ENCODE measurements around the gene GRID2IP.

GRID2IP gene

DNA sequence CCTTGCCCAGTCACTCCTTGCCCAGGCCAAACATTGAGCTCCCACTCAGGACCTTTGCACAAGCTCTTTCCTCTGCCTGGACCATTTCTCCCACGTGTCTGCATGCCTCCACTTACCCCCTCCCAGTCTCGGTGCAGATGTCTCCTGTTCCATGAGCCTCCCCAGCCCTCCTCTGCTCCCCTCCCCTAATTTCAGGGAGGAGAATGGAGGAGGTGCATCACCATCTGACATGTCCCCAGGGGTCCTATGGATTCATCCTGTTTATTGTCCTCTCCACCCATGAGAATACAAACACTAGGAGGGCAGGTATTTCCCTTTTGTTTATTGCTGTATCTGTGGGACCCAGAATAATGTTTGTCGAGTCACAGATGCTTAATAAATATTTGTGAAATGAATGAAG lies 8.6 kb upstream of the GRID2IP start:
- no peak for DNase-seq

DNA sequence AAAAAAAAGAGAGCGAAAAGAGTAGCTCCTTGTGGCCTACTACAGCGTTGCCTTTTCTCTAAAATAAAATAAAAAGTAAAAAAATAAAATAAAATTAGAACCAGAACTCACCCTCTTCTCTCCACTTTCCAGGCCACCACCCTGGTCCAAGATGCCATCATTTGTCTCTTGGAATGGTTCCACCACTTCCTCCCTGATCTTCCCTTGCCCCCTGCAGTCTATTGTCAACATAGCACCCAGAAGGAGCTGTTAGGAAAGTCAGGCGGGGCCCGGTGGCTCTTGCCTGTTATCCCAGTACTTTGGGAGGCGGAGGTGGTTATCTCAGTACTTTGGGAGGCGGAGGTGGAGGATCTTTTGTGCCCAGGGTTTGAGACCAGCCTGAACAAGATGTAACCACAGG lies 7.6 kb upstream of the GRID2IP start:
- peak; percentile 28 for DNase-seq

- no peak for DNase-seq
Measured at GRCh38 chr7:6556196-6556595, 4.9 kb upstream of the GRID2IP start.

GRCh38 chr7:6554848-6555247 lies 3.6 kb upstream of the GRID2IP start:
- no peak for DNase-seq

DNA sequence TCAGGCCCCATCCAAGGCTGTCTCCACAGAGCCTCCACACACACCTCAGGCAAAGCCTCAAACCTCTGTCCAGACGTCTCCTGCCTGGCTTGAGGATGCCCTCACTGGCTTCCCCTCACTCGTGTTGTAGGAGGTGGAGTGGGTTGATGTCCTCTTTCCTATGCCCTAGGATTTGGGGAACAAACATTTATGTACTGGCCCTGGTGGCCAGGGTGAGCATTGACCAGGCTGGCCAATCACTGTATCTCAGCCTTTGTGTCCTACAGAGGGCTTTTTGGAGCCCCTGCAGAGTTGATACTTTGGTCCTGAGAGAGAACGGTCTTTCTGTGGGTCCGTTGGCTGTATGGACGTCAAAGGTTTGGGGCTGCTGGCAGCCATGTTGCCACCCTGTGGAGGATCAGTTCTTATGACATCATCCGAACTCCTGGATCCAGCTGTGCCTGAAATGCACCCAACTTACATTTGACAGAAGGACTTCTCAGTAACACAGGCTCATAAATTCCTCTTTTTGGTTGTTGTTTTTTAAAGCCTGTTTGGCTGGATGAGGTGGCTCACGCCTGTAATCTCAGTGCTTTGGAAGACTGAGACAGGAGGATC lies 2.3 kb upstream of the GRID2IP start:
- no peak for DNase-seq

GRCh38 chr7:6547400-6547799 lies 3.9 kb downstream of the GRID2IP start:
- no peak for DNase-seq

- DNase-seq: no peak
Measured at GRCh38 chr7:6546498-6547251, 4.6 kb downstream of the GRID2IP start.

DNA sequence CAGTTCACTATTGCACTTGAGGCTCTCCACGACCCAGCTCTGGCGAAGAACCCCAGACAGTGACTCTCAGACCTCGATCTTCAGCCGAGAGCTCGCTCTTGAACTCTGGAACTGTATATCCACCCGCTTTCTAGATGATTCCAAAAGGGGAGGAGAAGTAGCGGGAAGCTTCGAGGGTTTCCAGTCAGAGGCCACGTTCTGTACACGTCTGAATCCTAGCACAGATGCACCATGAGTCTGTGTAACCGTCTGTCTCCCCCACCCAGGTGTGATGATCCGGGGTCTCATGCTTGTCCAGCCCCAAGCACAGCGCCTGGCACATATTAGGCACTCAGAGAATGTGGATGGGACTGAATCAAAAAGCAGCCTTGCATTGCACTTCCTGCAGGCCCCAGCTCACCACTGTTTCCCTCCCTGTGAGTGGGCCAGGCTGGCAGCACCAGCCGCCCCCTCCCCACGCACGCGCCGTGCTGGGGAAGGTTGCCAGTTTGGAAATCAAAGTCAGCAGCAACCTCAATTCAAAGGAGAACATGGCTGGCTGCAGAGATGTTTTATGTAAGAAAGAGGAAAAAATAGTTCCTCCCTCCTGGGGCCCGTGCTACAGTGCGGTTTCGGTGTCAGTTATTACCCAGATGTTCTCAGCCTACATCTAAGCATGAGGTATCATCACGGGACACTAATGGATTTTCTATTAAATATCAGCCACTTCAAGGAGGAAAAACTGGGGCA lies 5.7 kb downstream of the GRID2IP start:
- DNase-seq: no peak

DNA sequence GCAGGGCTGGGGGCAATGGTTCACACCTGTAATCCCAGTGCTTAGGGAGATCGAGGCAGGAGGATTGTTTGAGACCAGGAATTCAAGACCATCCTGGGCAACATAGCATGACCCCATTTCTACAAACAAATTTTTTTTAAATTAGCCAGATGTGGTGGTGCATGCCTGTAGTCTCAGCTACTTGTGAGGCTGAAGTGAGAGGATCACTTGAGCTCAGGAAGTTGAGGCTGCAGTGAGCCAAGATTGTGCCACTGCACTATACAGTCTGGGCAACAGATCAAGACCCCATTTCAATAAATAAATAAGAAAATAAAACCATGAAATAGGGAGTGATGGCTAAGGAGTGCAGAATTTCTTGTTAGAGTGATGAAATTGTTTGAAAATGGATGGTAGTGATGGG lies 8.9 kb downstream of the GRID2IP start:
- no peak for DNase-seq

DNA sequence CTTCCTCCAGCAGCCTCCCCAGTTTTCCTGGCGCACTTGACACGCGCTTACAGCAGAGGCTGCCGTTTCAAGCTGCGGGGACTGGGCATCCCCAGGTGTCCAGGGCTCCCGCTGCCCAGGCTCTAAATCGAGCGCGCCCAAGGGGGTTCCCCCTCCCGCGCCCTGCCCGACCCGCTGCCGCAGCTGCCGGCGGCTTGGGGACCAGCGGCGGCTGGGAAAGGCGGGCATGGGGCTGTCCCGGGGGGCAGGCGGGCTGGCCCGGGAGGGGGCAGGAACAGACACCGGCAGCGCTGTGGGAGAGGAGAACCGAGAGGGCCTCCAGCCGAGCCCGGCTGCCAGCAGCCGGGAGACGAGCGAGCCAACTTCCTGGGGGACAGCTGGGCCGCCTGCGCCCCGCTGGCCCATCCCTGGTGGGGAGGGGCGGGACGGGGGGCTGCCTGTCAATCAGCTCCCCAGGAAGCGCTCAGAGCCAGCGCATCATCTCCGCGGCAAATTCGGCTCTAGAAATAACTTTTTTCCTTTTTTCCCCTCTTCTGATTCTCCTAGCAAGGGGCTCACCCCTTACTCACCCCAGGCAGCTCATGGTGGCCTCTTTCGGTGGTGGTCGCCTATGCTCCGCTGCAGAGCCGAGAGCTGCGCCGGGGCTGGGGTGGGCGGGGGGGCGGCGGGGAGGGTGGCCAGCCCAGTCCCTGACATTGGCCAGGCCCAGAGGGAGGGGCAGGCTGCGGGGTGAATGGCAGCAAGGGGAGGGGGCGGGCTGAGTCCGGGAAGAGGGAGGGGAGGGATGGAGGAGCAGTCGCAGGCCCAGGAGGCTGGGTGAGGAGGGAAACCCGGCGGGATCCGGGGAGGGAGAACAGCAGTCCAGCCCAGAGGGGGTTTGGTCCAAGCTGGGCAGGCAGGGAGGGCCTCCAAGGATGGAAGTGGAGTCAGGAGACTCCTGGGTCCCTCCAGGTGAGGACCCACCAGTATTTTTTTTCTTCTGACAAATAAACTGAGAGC lies 14.7 kb downstream of the GRID2IP start:
- no peak for DNase-seq

GRCh38 chr7:6533893-6534495 lies 17.3 kb downstream of the GRID2IP start:
- DNase-seq: peak; percentile 65

DNA sequence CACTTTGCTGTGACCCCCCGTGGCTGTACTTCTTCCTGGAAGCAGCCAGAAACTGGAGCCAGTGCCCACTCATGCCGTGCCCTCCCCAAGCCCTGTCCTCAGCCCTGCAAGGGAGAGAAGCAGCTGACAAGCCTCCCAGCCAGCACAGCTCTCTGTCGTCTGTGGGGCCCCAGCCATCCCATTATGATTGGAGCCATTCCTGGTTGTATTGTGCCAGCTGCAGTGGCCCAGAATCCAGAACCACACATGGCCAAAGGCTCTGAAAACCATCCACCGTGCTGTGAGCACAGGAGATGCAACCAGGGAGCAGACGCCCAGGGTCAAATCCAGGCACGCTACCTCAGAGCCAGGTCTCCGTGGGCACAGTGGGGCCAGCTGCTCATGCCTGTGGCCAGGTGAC lies 18.7 kb downstream of the GRID2IP start:
- no peak for DNase-seq

GRCh38 chr7:6531492-6532279 lies 19.6 kb downstream of the GRID2IP start:
- DNase-seq: no peak

- DNase-seq: peak; percentile 55
Measured at GRCh38 chr7:6530626-6531491, 20.4 kb downstream of the GRID2IP start.

DNA sequence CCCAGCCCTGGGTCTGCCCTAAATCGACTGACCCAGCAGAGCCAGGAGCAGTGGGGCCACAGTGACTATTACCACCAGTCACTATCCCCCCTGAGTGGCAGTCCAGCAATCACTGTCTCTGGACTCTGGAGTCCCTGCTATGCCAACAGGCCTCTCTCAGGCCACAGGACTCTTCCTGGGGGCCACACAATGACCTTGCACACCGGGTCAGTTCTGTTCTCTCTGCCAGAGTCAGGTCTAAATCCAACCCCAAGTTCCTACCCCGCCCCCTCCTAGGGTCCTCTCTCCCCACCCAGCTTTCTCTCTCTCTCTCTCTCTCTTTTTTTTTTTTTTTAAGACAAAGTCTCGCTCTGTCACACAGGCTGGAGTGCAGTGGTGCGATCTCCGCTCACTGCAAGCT lies 21.6 kb downstream of the GRID2IP start:
- no peak for DNase-seq

DNA sequence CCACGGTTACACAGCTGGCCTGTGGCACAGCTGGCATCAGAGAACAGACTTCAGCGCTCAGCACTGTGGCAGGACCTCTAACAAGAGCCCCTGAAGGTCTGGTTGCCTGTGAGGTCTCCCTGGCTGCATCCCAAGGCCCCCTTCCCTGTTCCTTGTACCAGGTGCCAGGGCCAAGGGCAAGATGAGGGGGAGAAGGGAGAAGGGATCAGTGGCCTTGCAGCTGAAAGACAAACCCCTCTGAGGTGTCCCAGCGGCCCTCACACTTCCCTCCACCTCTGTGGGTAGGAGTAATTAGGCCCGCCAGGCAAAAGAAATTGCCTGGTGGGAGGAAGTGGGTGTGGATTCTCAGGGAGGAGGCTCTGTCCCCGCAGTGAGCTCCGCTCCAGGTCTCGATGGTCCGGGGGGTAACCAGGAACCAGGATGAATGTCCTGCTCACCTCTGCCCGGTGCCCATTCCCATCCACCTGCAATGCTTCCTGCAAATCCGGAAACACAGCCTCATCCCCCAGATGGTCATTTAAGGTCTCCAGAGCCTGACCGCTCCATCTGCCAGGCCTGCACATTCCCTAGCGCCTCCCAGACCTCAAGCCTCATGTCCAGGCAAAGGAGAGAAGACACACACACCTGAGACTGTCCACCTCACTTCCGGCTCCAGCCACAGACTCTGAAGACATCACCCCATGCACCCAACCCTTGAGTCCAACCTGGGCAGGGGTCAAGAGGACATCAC lies 22.7 kb downstream of the GRID2IP start:
- DNase-seq: no peak

- DNase-seq: no peak
Measured at GRCh38 chr7:6526997-6527378, 24.3 kb downstream of the GRID2IP start.

GRCh38 chr7:6520163-6520981 lies 30.9 kb downstream of the GRID2IP start:
- DNase-seq: no peak

DNA sequence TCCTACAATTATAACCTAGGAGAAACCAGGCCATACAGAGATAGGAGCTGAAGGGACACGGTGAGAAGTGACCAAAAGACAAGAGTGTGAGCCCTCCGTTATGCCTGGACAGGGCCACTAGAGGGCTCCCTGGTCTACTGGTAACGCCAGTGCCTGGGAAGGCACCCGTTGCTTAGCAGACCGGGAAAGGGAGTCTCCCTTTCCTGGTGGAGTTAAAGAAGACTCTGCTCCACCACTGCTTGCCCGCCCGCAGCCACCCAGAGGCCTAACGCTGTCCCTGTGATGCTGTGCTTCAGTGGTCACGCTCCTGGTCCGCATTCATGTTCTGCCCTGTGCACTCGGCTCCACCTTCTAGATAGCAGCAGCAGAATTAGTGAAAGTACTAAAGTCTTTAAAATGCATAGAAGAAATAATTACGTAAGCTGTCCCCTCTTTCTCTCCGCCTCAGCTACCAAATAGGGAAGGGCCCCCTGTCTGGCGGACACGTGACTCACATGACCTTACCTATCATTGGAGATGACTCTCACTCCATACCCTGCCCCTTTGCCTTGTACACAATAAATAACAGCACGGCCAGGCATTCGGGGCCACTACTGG lies 34.8 kb downstream of the GRID2IP start:
- peak; percentile 79 for DNase-seq

Data from activated CD4-positive, alpha-beta T cell treated with anti-CD3 and anti-CD28 coated beads for 48 hours (primary cell).